Thyroid gland (tissue), 4 donors: ENCODE results near the gene CRYBG2.

Experiments
- POLR2A ChIP-seq, 2 donors: fragments of 450-650 bp; IDR thresholded peaks; one replicate each; pipeline ENCODE4 v1.6.1; 2017; ENCODE audit warnings: antibody characterized with exemption in 2 of 2, mild to moderate bottlenecking in 2 of 2, moderate library complexity in 1 of 2
- TF ChIP-seq, protein P1 (sequence below), 6 experiments: fragments of 200-600 bp in 3 of 6; fragments of 450-650 bp in 3 of 6; sonication (generic) in 3 of 6; IDR thresholded peaks; one replicate each; pipeline ENCODE4 v1.5.1; 2016 to 2019; ENCODE audit warnings: antibody characterized with exemption in 6 of 6, mild to moderate bottlenecking in 2 of 6, inconsistent platforms in 1 of 6, moderate library complexity in 1 of 6

DNA sequence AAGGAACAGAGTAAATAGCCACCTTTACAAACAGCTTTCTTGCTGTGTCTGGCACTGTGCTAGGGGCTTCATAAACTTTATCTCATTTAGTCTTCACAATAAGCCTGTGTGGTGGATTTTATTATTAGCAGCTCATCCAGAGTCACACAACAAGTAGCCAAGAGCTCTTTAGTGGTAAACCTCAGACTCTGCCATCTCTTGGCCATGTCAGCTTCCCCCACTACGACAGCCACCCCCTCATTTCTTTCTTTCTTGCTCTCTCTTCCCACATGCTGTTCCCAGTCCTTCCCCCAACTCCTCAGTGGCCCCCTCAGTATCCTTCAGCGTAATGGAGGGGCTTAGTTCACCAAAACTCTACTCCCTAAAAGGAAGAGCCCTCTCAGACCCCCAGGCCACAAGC is 19.9 kb upstream of the CRYBG2 start:
- TF ChIP-seq, protein P1, sequence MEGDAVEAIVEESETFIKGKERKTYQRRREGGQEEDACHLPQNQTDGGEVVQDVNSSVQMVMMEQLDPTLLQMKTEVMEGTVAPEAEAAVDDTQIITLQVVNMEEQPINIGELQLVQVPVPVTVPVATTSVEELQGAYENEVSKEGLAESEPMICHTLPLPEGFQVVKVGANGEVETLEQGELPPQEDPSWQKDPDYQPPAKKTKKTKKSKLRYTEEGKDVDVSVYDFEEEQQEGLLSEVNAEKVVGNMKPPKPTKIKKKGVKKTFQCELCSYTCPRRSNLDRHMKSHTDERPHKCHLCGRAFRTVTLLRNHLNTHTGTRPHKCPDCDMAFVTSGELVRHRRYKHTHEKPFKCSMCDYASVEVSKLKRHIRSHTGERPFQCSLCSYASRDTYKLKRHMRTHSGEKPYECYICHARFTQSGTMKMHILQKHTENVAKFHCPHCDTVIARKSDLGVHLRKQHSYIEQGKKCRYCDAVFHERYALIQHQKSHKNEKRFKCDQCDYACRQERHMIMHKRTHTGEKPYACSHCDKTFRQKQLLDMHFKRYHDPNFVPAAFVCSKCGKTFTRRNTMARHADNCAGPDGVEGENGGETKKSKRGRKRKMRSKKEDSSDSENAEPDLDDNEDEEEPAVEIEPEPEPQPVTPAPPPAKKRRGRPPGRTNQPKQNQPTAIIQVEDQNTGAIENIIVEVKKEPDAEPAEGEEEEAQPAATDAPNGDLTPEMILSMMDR (IDR thresholded peaks at IDR 0.05), result no peak
- no peak for TF ChIP-seq POLR2A (IDR thresholded peaks at IDR 0.05)
